IMR-90 (cell line): Measurements from ENCODE around the gene RAD21L1. TPM values are rescaled to one million over a fixed set of nuclear protein-coding genes. Genes with fewer than 3 reads are reported as not detected.

Source experiments
- ATAC-seq: fragments of 200-7000 bp; cut with Tn5 transposase; 2 replicates; pipeline ENCODE4 v1.9.1; 2020; ENCODE audit warnings: low read depth, mild to moderate bottlenecking, moderate library complexity
- BruUV-seq: library from RNA; stranded (reverse); fragments of 400-500 nt; replicated peaks from 2 replicates; lab custom pipeline; 2021; lab: Mats Ljungman, UMichigan
- CTCF ChIA-PET: fragments of 300-600 bp; formaldehyde crosslinking; extraction: SDS; loops from one replicate; lab custom pipeline; 2021; ENCODE audit warnings: antibody characterized with exemption; lab: Yijun Ruan, JAX
- POLR2A ChIA-PET: fragments of 300-600 bp; sonication (Branson Sonifier 250); formaldehyde crosslinking; loops from one replicate; lab custom pipeline; 2022; ENCODE audit warnings: antibody characterized with exemption; ENCODE audit not compliant: unreplicated experiment; lab: Charles Lee
- DNase-seq: peaks from one replicate; pipeline ENCODE4 v3.0.0; 2013
- H2AFZ ChIP-seq: replicated peaks from 2 replicates; pipeline ENCODE3; 2013; ENCODE audit warnings: low read length, mild to moderate bottlenecking; ENCODE audit not compliant: poor library complexity
- H2AK5ac ChIP-seq: 2 replicates; pipeline ENCODE4 v1.6.1; 2013; ENCODE audit warnings: low read depth, low read length, inconsistent platforms
- H2AK9ac ChIP-seq: replicated peaks from 2 replicates; pipeline ENCODE3; 2013; ENCODE audit warnings: mild to moderate bottlenecking, low read depth, low read length, moderate library complexity; ENCODE audit not compliant: poor library complexity
- H2BK120ac ChIP-seq: 2 replicates; pipeline ENCODE4 v1.6.1; 2013; ENCODE audit warnings: low read depth, low read length, inconsistent platforms
- H2BK15ac ChIP-seq: 3 replicates; pipeline ENCODE4 v1.6.1; 2013; ENCODE audit warnings: low read depth, low read length, inconsistent platforms
- H2BK20ac ChIP-seq: 2 replicates; pipeline ENCODE4 v1.6.1; 2013; ENCODE audit warnings: low read depth, mild to moderate bottlenecking, inconsistent platforms, low read length, moderate library complexity
- H2BK5ac ChIP-seq: 2 replicates; pipeline ENCODE4 v1.6.1; 2013; ENCODE audit warnings: mild to moderate bottlenecking, low read depth, low read length, inconsistent platforms; ENCODE audit not compliant: poor library complexity, severe bottlenecking
- H3K14ac ChIP-seq: replicated peaks from 2 replicates; pipeline ENCODE4 v1.6.1; 2013; ENCODE audit warnings: low read depth, low read length, inconsistent platforms
- H3K18ac ChIP-seq: 2 replicates; pipeline ENCODE4 v1.6.1; 2013; ENCODE audit warnings: low read depth, low read length, control low read depth
- H3K23ac ChIP-seq: 2 replicates; pipeline ENCODE4 v1.6.1; 2013; ENCODE audit warnings: low read depth, low read length, inconsistent platforms
- H3K27ac ChIP-seq: 2 replicates; pipeline ENCODE4 v1.5.1; 2013; ENCODE audit warnings: mild to moderate bottlenecking, control low read depth, low read length; ENCODE audit not compliant: insufficient read depth
- H3K27me3 ChIP-seq: 2 replicates; pipeline ENCODE4 v1.6.1; 2013; ENCODE audit warnings: low read length; ENCODE audit not compliant: control insufficient read depth, insufficient read depth
- H3K36me3 ChIP-seq: 2 replicates; pipeline ENCODE4 v1.6.1; 2013; ENCODE audit warnings: low read length, mixed read lengths; ENCODE audit not compliant: control insufficient read depth, insufficient read depth
- H3K4ac ChIP-seq: 2 replicates; pipeline ENCODE4 v1.6.1; 2013; ENCODE audit warnings: low read depth, low read length, inconsistent platforms
- H3K4me1 ChIP-seq: 2 replicates; pipeline ENCODE4 v1.6.1; 2013; ENCODE audit warnings: low read length, mixed read lengths; ENCODE audit not compliant: control insufficient read depth, insufficient read depth
- H3K4me2 ChIP-seq: 2 replicates; pipeline ENCODE4 v1.6.1; 2013; ENCODE audit warnings: low read depth, mild to moderate bottlenecking, control low read depth, low read length, moderate library complexity
- H3K4me3 ChIP-seq: 2 replicates; pipeline ENCODE4 v1.5.1; 2013; ENCODE audit warnings: low read depth, mild to moderate bottlenecking, control low read depth, low read length, moderate library complexity; ENCODE audit not compliant: insufficient read depth
- H3K56ac ChIP-seq: 2 replicates; pipeline ENCODE4 v1.6.1; 2013; ENCODE audit warnings: low read length, inconsistent platforms; ENCODE audit not compliant: insufficient read depth; ENCODE audit errors: extremely low read depth
- H3K79me1 ChIP-seq, 2 experiments: 2 replicates each; pipeline ENCODE4 v1.6.1; 2013; ENCODE audit warnings: low read length in 2 of 2, inconsistent platforms in 1 of 2, low read depth in 1 of 2
- H3K9ac ChIP-seq: 2 replicates; pipeline ENCODE4 v1.6.1; 2013; ENCODE audit warnings: low read depth, low read length, control low read depth
- H3K9me1 ChIP-seq: 2 replicates; pipeline ENCODE4 v1.6.1; 2013; ENCODE audit warnings: low read length, inconsistent platforms; ENCODE audit not compliant: insufficient read depth
- H3K9me3 ChIP-seq: 2 replicates; pipeline ENCODE4 v1.6.1; 2013; ENCODE audit warnings: low read length; ENCODE audit not compliant: control insufficient read depth, insufficient read depth
- H4K20me1 ChIP-seq: 2 replicates; pipeline ENCODE4 v1.6.1; 2013; ENCODE audit warnings: low read length, inconsistent platforms; ENCODE audit not compliant: insufficient read depth
- H4K5ac ChIP-seq: 2 replicates; pipeline ENCODE4 v1.6.1; 2013; ENCODE audit warnings: mild to moderate bottlenecking, low read depth, low read length, control low read depth
- H4K8ac ChIP-seq, 2 experiments: 2 replicates each; pipeline ENCODE4 v1.6.1; 2013; ENCODE audit warnings: low read depth in 2 of 2, low read length in 2 of 2, control low read depth in 1 of 2, inconsistent platforms in 1 of 2
- H4K91ac ChIP-seq: 2 replicates; pipeline ENCODE4 v1.6.1; 2013; ENCODE audit warnings: low read depth, low read length, inconsistent platforms; ENCODE audit not compliant: insufficient read depth
- BHLHE40 ChIP-seq: fragments of 150-350 bp; IDR thresholded peaks from 2 replicates; pipeline ENCODE4 v1.6.1; 2016; ENCODE audit warnings: mild to moderate bottlenecking, low read depth, low read length
- CEBPB ChIP-seq: IDR thresholded peaks from 2 replicates; pipeline ENCODE4 v1.6.1; 2012; ENCODE audit warnings: low read depth, low read length, improper control_type of control experiment
- CHD1 ChIP-seq: IDR thresholded peaks from 2 replicates; pipeline ENCODE4 v1.6.1; 2012; ENCODE audit warnings: low read depth, low read length, improper control_type of control experiment
- CTCF ChIP-seq: conservative IDR thresholded peaks from 2 replicates; pipeline ENCODE4 v1.5.1; 2012; ENCODE audit warnings: mild to moderate bottlenecking, low read depth, low read length, improper control_type of control experiment
- FOS ChIP-seq: fragments of 150-350 bp; IDR thresholded peaks from 2 replicates; pipeline ENCODE4 v1.6.1; 2016; ENCODE audit warnings: low read depth, low read length
- MAFK ChIP-seq: IDR thresholded peaks from 2 replicates; pipeline ENCODE4 v1.6.1; 2012; ENCODE audit warnings: low read depth, low read length, improper control_type of control experiment
- MAZ ChIP-seq: IDR thresholded peaks from 2 replicates; pipeline ENCODE4 v1.6.1; 2012; ENCODE audit warnings: low read depth, mild to moderate bottlenecking, low read length, improper control_type of control experiment, moderate library complexity, borderline replicate concordance
- MXI1 ChIP-seq: IDR thresholded peaks from 2 replicates; pipeline ENCODE4 v1.6.1; 2012; ENCODE audit warnings: low read depth, mild to moderate bottlenecking, low read length, moderate library complexity, borderline replicate concordance
- NFE2L2 ChIP-seq: fragments of 150-350 bp; IDR thresholded peaks from 2 replicates; pipeline ENCODE4 v1.6.1; 2016; ENCODE audit warnings: low read depth, mild to moderate bottlenecking, low read length
- POLR2A ChIP-seq: IDR thresholded peaks from 2 replicates; pipeline ENCODE4 v1.6.1; 2012; ENCODE audit warnings: mild to moderate bottlenecking, low read depth, low read length
- RAD21 ChIP-seq: IDR thresholded peaks from 2 replicates; pipeline ENCODE4 v1.6.1; 2012; ENCODE audit warnings: low read length, improper control_type of control experiment
- RCOR1 ChIP-seq: IDR thresholded peaks from 2 replicates; pipeline ENCODE4 v1.6.1; 2012; ENCODE audit warnings: mild to moderate bottlenecking, low read length, improper control_type of control experiment; ENCODE audit not compliant: insufficient replicate concordance
- RFX5 ChIP-seq: IDR thresholded peaks from 2 replicates; pipeline ENCODE4 v1.8.0; 2012; ENCODE audit warnings: low read depth, mild to moderate bottlenecking, low read length, moderate library complexity
- WGBS, 2 experiments: methylation state at CpG; one replicate each; pipeline versions ENCODE4 v1.1.5 to v1.1.7; 2013; ENCODE audit warnings: missing lambda C conversion rate in 2 of 2; ENCODE audit not compliant: insufficient read length in 1 of 2; ENCODE audit errors: extremely low coverage in 2 of 2; 5-methylcytosine and 5-hydroxymethylcytosine counted together
- dilution Hi-C: fragments of 300-500 bp; cut with HindIII; formaldehyde crosslinking; loops from one replicate; pipeline ENCODE4 v1.14.3; 2018; ENCODE audit warnings: low sequenced_read_pairs; ENCODE audit not compliant: unreplicated experiment
- in situ Hi-C: fragments of 300-500 bp; cut with MboI; formaldehyde crosslinking; loops from 3 replicates; pipeline ENCODE4 v1.14.3; 2019; ENCODE audit warnings: low sequenced_read_pairs, inconsistent platforms, mixed read lengths
- intact Hi-C: fragments of 100-400 bp; cut with micrococcal nuclease; formaldehyde crosslinking; loops from 2 replicates; pipeline ENCODE4 v1.10.0; 2022
- polyA plus RNA-seq, 3 experiments: library from polyadenylated mRNA; depleted of rRNA; stranded (reverse); fragments of >200 nt; gene quantifications; 2 replicates each; pipeline ENCODE4 v1.2.3, GENCODE V29; 2012; ENCODE audit warnings: low replicate concordance in 1 of 3
- total RNA-seq: library from RNA; depleted of rRNA; stranded (reverse); fragments of >200 nt; gene quantifications from 2 replicates; pipeline ENCODE4 v1.2.3, GENCODE V29; 2012
- TF ChIP-seq, protein P1 (sequence below): fragments of 150-350 bp; IDR thresholded peaks from 2 replicates; pipeline ENCODE4 v1.6.1; 2016; ENCODE audit warnings: low read depth, mild to moderate bottlenecking, low read length, moderate library complexity, borderline replicate concordance

The RAD21L1 gene
- total and polyA plus RNA-seq, 2 of the 4 experiments (the other 2 are of a cell fraction): not detected

DNA sequence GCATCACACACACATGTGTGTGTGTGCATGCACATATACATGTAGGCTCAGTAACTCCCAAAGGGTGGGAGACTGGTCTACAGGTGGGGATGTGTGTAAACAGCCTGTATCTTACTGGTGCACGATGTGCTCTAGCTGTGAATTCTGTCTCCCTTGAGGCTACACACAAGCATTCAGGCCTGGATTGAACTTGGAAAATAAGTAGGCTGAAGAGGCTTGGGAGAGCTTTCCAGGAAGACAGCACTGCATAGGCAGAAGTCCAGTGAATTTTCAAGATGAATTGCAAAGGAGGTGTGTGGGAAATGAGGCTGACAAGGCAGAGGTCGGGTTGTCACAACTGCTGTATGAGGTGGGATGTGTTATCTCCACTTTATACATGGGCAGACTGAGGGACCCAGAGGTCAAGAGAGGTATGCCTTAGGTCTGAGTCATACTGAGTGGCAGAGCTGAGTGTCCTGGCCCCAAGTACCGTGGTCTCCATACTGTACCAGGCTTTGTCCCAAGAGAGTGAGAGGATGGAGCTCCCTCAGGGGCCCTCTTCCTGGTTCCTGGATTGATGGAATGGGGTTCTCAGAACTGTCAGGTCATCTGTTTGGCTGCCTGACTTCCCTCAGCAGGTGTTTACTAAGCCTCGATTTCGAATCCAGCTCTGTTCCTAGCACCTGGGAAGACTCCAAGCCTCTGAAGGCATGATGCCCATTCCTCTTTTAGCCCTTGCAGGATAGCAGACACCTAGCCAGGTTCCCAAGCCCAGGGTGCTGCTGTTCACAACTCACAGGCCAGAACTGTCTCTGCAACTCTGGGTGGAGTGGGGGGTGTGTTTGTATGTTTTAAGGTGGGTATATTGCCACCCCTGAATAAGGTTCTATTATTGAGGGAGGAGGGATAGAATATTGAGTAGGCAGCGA is 54.6 kb downstream of the RAD21L1 start:
- no peak overlapping the region for H2AK5ac ChIP-seq
- peak overlapping the region; percentile 9 for H2AK9ac ChIP-seq
- H3K23ac ChIP-seq: no peak overlapping the region
- no peak overlapping the region for H2AFZ ChIP-seq
- H3K4me1 ChIP-seq: peaks cover 8% of the 10 kb centered on the region; the same call in 1 of the 2 replicates
- no peak overlapping the region for H4K5ac ChIP-seq
- intact Hi-C loops: no loop called here
- H3K9me3 ChIP-seq: no peaks in the 10 kb centered on the region
- H3K4me3 ChIP-seq: no peak overlapping the region
- no peak overlapping the region for H2BK5ac ChIP-seq
- no peak overlapping the region for H4K91ac ChIP-seq
- WGBS, 2 experiments: 83% methylated on average over 1 of the region's 6 CpGs; no CpG with 5 or more reads in 1 of the 2 experiments
- H2BK120ac ChIP-seq: no peak overlapping the region
- H3K9me1 ChIP-seq: peaks cover 25% of the 10 kb centered on the region
- in situ Hi-C loops: no loop called here
- DNase-seq (peak; percentile 11), ATAC-seq (peak; percentile 62)
- no peak overlapping the region for H3K27ac ChIP-seq
- POLR2A ChIA-PET: no interaction called here
- no peak overlapping the region for H3K4ac ChIP-seq
- H2BK20ac ChIP-seq: no peak overlapping the region
- no peaks in the 10 kb centered on the region for H3K27me3 ChIP-seq
- H3K18ac ChIP-seq: no peak overlapping the region
- peaks cover 14 to 25% of the 10 kb centered on the region in 2 experiments for H3K79me1 ChIP-seq
- CTCF ChIA-PET: no interaction called here
- no peak overlapping the region; the same call in 1 of the 2 replicates for H3K14ac ChIP-seq
- H3K56ac ChIP-seq: no peak overlapping the region
- no peaks in the 10 kb centered on the region; the same call in 1 of the 2 replicates for H3K36me3 ChIP-seq
- no peak overlapping the region for H4K8ac ChIP-seq
- no peak overlapping the region for H3K9ac ChIP-seq
- peaks cover 20% of the 10 kb centered on the region; the same call in 1 of the 2 replicates for H4K20me1 ChIP-seq
- BruUV-seq: no TSS peak
- no peak overlapping the region for H3K4me2 ChIP-seq
- dilution Hi-C loops: no loop called here
- no peak overlapping the region for H2BK15ac ChIP-seq
- no peak for TF ChIP-seq MAZ
- no peak for TF ChIP-seq MAFK
- no peak for TF ChIP-seq RCOR1
- no peak for TF ChIP-seq FOS
- no peak for TF ChIP-seq POLR2A
- TF ChIP-seq MXI1: no peak
- TF ChIP-seq RAD21: no peak
- no peak for TF ChIP-seq RFX5
- no peak for TF ChIP-seq CTCF
- no peak for TF ChIP-seq CHD1
- no peak for TF ChIP-seq CEBPB
- TF ChIP-seq NFE2L2: no peak
- TF ChIP-seq, protein P1, sequence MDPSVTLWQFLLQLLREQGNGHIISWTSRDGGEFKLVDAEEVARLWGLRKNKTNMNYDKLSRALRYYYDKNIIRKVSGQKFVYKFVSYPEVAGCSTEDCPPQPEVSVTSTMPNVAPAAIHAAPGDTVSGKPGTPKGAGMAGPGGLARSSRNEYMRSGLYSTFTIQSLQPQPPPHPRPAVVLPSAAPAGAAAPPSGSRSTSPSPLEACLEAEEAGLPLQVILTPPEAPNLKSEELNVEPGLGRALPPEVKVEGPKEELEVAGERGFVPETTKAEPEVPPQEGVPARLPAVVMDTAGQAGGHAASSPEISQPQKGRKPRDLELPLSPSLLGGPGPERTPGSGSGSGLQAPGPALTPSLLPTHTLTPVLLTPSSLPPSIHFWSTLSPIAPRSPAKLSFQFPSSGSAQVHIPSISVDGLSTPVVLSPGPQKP: no peak
- TF ChIP-seq BHLHE40: no peak
